H1 (cell line): ENCODE results near the gene RTTN. TPM values are rescaled to one million over a fixed set of nuclear protein-coding genes. Genes with fewer than 3 reads are reported as not detected.

Source experiments
- CTCF ChIA-PET: fragments of 300-600 bp; sonication (Branson Sonifier 250); formaldehyde crosslinking; loops from one replicate; lab custom pipeline; 2021; ENCODE audit not compliant: partially characterized antibody; lab: Charles Lee
- POLR2A ChIA-PET: fragments of 300-600 bp; sonication (Branson Sonifier 250); formaldehyde crosslinking; loops from one replicate; lab custom pipeline; 2021; ENCODE audit warnings: inconsistent platforms; ENCODE audit not compliant: partially characterized antibody; lab: Charles Lee
- DNase-seq, 2 experiments: peaks; one replicate each; pipeline versions ENCODE4 v3.0.0 to v3.0.0-alpha.2; 2010 to 2022; ENCODE audit warnings: low spot score in 2 of 2, low read depth in 1 of 2, mixed read lengths in 1 of 2
- FAIRE-seq: peaks from 2 replicates; lab custom pipeline; 2011; peaks lifted over from hg19 to GRCh38; lab: Jason Lieb, UNC
- H2AFZ ChIP-seq: 2 replicates; pipeline ENCODE4 v1.8.1; 2012; ENCODE audit warnings: low read length, inconsistent platforms
- H2AK5ac ChIP-seq: 2 replicates; pipeline ENCODE4 v1.6.1; 2013; ENCODE audit warnings: low read depth, low read length
- H2BK120ac ChIP-seq: replicated peaks from 2 replicates; pipeline ENCODE3; 2013; ENCODE audit warnings: low read depth, low read length, inconsistent platforms
- H2BK12ac ChIP-seq: 2 replicates; pipeline ENCODE4 v1.6.1; 2013; ENCODE audit warnings: low read depth, low read length
- H2BK15ac ChIP-seq: 2 replicates; pipeline ENCODE4 v1.6.1; 2013; ENCODE audit warnings: low read length
- H2BK20ac ChIP-seq: 2 replicates; pipeline ENCODE4 v1.6.1; 2013; ENCODE audit warnings: low read length
- H2BK5ac ChIP-seq: 2 replicates; pipeline ENCODE4 v1.6.1; 2013; ENCODE audit warnings: low read depth, low read length
- H3K14ac ChIP-seq: 2 replicates; pipeline ENCODE4 v1.6.1; 2013; ENCODE audit warnings: inconsistent platforms; ENCODE audit not compliant: insufficient read length
- H3K18ac ChIP-seq: 2 replicates; pipeline ENCODE4 v1.6.1; 2013; ENCODE audit warnings: low read length; ENCODE audit errors: extremely low read depth
- H3K23ac ChIP-seq: 2 replicates; pipeline ENCODE4 v1.6.1; 2013; ENCODE audit warnings: inconsistent platforms; ENCODE audit not compliant: insufficient read length
- H3K23me2 ChIP-seq: 2 replicates; pipeline ENCODE4 v1.6.1; 2013; ENCODE audit warnings: low read depth, low read length
- H3K27ac ChIP-seq: 2 replicates; pipeline ENCODE4 v1.6.1; 2011; ENCODE audit warnings: low read depth, low read length, inconsistent platforms
- H3K27me3 ChIP-seq, 4 experiments: replicated peaks in 1 of 4; 1 replicate in 1 of 4; 2 replicates in 3 of 4; pipeline versions ENCODE4 v1.6.1 to v1.8.1; 2011 to 2013; ENCODE audit warnings: low read length in 3 of 4, mild to moderate bottlenecking in 3 of 4, inconsistent platforms in 2 of 4, mixed read lengths in 2 of 4, moderate library complexity in 1 of 4; ENCODE audit not compliant: control insufficient read depth in 3 of 4, insufficient read depth in 3 of 4; ENCODE audit errors: extremely low read depth in 1 of 4
- H3K36me3 ChIP-seq, 4 experiments: 2 replicates each; pipeline versions ENCODE4 v1.6.1 to v1.8.1; 2011 to 2013; ENCODE audit warnings: mild to moderate bottlenecking in 4 of 4, low read length in 3 of 4, moderate library complexity in 2 of 4, control low read depth in 1 of 4, inconsistent platforms in 1 of 4; ENCODE audit not compliant: insufficient read depth in 4 of 4, control insufficient read depth in 2 of 4
- H3K4ac ChIP-seq: replicated peaks from 2 replicates; pipeline ENCODE3; 2013; ENCODE audit warnings: low read length, low read depth, mixed read lengths, inconsistent platforms; ENCODE audit not compliant: insufficient read length
- H3K4me1 ChIP-seq, 4 experiments: replicated peaks in 1 of 4; 1 replicate in 1 of 4; 2 replicates in 3 of 4; pipeline versions ENCODE4 v1.6.1 to v1.8.1; 2011 to 2013; ENCODE audit warnings: low read length in 3 of 4, inconsistent platforms in 2 of 4, mixed read lengths in 1 of 4; ENCODE audit not compliant: insufficient read depth in 4 of 4, control insufficient read depth in 3 of 4
- H3K4me2 ChIP-seq, 2 experiments: 2 replicates each; pipeline versions ENCODE4 v1.6.1 to v1.8.1; 2011 to 2013; ENCODE audit warnings: low read depth in 2 of 2, low read length in 2 of 2, control low read depth in 1 of 2, inconsistent platforms in 1 of 2, mild to moderate bottlenecking in 1 of 2; ENCODE audit not compliant: insufficient read depth in 1 of 2
- H3K4me3 ChIP-seq, 4 experiments: fragments of 200-600, 300-600 bp in 1 of 4; sonication (generic), shearing (Covaris generic), sonication (Bioruptor Twin) in 1 of 4; 2 replicates each; pipeline versions ENCODE4 v1.5.1 to v1.8.1; 2011 to 2016; ENCODE audit warnings: low read length in 4 of 4, low read depth in 3 of 4, control low read depth in 2 of 4, inconsistent platforms in 2 of 4, mild to moderate bottlenecking in 2 of 4, mixed read lengths in 1 of 4, moderate library complexity in 1 of 4; ENCODE audit not compliant: insufficient read depth in 2 of 4; ENCODE audit errors: extremely low read depth in 1 of 4
- H3K56ac ChIP-seq: replicated peaks from 2 replicates; pipeline ENCODE3; 2013; ENCODE audit warnings: low read depth, mild to moderate bottlenecking, mixed read lengths, low read length, inconsistent platforms; ENCODE audit not compliant: insufficient read length
- H3K79me1 ChIP-seq: 2 replicates; pipeline ENCODE4 v1.6.1; 2013; ENCODE audit warnings: low read depth, low read length, control low read depth
- H3K79me2 ChIP-seq, 2 experiments: 2 replicates each; pipeline versions ENCODE4 v1.6.1 to v1.8.1; 2012 to 2013; ENCODE audit warnings: low read length in 2 of 2, mild to moderate bottlenecking in 2 of 2, inconsistent platforms in 1 of 2; ENCODE audit not compliant: insufficient read depth in 2 of 2, control insufficient read depth in 1 of 2
- H3K9ac ChIP-seq, 4 experiments: replicated peaks in 1 of 4; 1 replicate in 1 of 4; 2 replicates in 3 of 4; pipeline versions ENCODE4 v1.6.1 to v1.8.1; 2011 to 2013; ENCODE audit warnings: low read depth in 3 of 4, low read length in 3 of 4, control low read depth in 2 of 4, mild to moderate bottlenecking in 2 of 4, moderate library complexity in 2 of 4, inconsistent platforms in 1 of 4; ENCODE audit errors: extremely low read depth in 1 of 4
- H3K9me3 ChIP-seq, 2 experiments: 2 replicates each; pipeline versions ENCODE4 v1.6.1 to v1.8.1; 2012 to 2013; ENCODE audit warnings: mild to moderate bottlenecking in 2 of 2, moderate library complexity in 2 of 2, control low read depth in 1 of 2, inconsistent platforms in 1 of 2, low read depth in 1 of 2, low read length in 1 of 2, mixed read lengths in 1 of 2; ENCODE audit not compliant: insufficient read depth in 2 of 2
- H4K20me1 ChIP-seq, 2 experiments: replicated peaks in 1 of 2; 2 replicates each; pipeline versions ENCODE3 to v1.8.1; 2011 to 2013; ENCODE audit warnings: inconsistent platforms in 2 of 2, low read length in 2 of 2, mild to moderate bottlenecking in 1 of 2; ENCODE audit not compliant: insufficient read depth in 2 of 2, control insufficient read depth in 1 of 2
- H4K5ac ChIP-seq: 2 replicates; pipeline ENCODE4 v1.6.1; 2013; ENCODE audit warnings: low read length, low read depth, mixed read lengths, inconsistent platforms; ENCODE audit not compliant: insufficient read length
- H4K8ac ChIP-seq: 2 replicates; pipeline ENCODE4 v1.8.0; 2013; ENCODE audit warnings: mild to moderate bottlenecking, moderate library complexity, low read length, inconsistent platforms; ENCODE audit not compliant: insufficient read depth; ENCODE audit errors: extremely low read depth
- H4K91ac ChIP-seq: replicated peaks from 2 replicates; pipeline ENCODE3; 2013; ENCODE audit warnings: low read length, mixed read lengths, inconsistent platforms; ENCODE audit not compliant: insufficient read length
- BRCA1 ChIP-seq: IDR thresholded peaks from 2 replicates; pipeline ENCODE4 v1.6.1; 2012; ENCODE audit warnings: low read depth, low read length, improper control_type of control experiment
- PHF8 ChIP-seq: fragments of 200-600 bp; sonication (generic); conservative IDR thresholded peaks from 2 replicates; pipeline ENCODE4 v1.7.1; 2012; ENCODE audit warnings: low read depth, mild to moderate bottlenecking, inconsistent platforms, low read length, moderate library complexity
- WGBS, 2 experiments: shearing (Covaris generic) in 1 of 2; methylation state at CpG; one replicate each; pipeline versions ENCODE4 v1.1.6 to v1.1.7; 2013 to 2015; ENCODE audit warnings: low lambda C conversion rate in 2 of 2, mixed read lengths in 2 of 2, inconsistent platforms in 1 of 2, low coverage in 1 of 2, missing lambda C conversion rate in 1 of 2; ENCODE audit not compliant: insufficient replicate concordance in 2 of 2, insufficient coverage in 1 of 2, insufficient read length in 1 of 2; ENCODE audit errors: extremely low coverage in 1 of 2, missing lambda C conversion rate in 1 of 2; 5-methylcytosine and 5-hydroxymethylcytosine counted together
- polyA plus RNA-seq, 7 experiments: library from polyadenylated mRNA; depleted of rRNA in 3 of 7; stranded (reverse) in 5 of 7; unstranded in 2 of 7; fragments of >200 nt in 5 of 7; fragments of 200-250 nt in 2 of 7; gene quantifications; 1 replicate in 5 of 7; 2 replicates in 1 of 7; 4 replicates in 1 of 7; pipeline versions ENCODE4 v1.2.1 to v1.2.3, GENCODE V29; 2011 to 2013; ENCODE audit warnings: missing spikeins in 2 of 7, mixed read lengths in 2 of 7
- total RNA-seq: library from RNA; stranded (reverse); fragmentation: NEBNext Ultra II Directional; extraction: Animal tissue kit (Norgen Biotek cat#: 25700); gene quantifications from 2 replicates; pipeline ENCODE4 v1.2.1, GENCODE V29; 2021

RTTN gene
- total and polyA plus RNA-seq, 2 of the 8 experiments (the other 6 are each of a cell fraction or from before 2014, with no cell fraction given): 9.1 to 21.4 TPM

GRCh38 chr18:69958422-69958821 lies 247.1 kb downstream of the RTTN start:
- ChIA-PET POLR2A (no interaction called here), CTCF (interaction anchor here (0.7 to 3.0 kb wide), 7 partner anchors 12 to 119 kb away, joined by 3 to 12 read pairs (median 3); partner anchors contain the start of gene CD226)
- Histone ChIP-seq H4K91ac (no peak overlapping the region), H3K79me1 (no peaks in the 10 kb centered on the region), H3K4ac (no peak overlapping the region), H3K56ac (no peak overlapping the region), H3K27me3 (no peaks in the 10 kb centered on the region), H3K23me2 (no peaks in the 10 kb centered on the region), H3K9ac (no peak overlapping the region), H3K79me2 (no peaks in the 10 kb centered on the region), H2AFZ (no peak overlapping the region), H3K18ac (no peak overlapping the region), H2BK12ac (no peak overlapping the region), H4K20me1 (no peaks in the 10 kb centered on the region), H3K9me3 (no peaks in the 10 kb centered on the region), H3K23ac (no peak overlapping the region), H3K4me1 (0 out of 7 replicates have a peak, but pooled peaks cover 0 to 2% (median 0%) of the 10 kb centered on the region in 4 experiments), H4K5ac (no peak overlapping the region), H2BK20ac (no peak overlapping the region), H3K36me3 (no peaks in the 10 kb centered on the region), H4K8ac (no peak overlapping the region; the same call in 1 of the 2 replicates), H2BK120ac (no peak overlapping the region), H2BK5ac (no peak overlapping the region), H3K14ac (no peak overlapping the region), H3K4me3 (no peak overlapping the region), H2AK5ac (no peak overlapping the region), H3K27ac (no peak overlapping the region), H2BK15ac (no peak overlapping the region), H3K4me2 (no peak overlapping the region)
- DNase-seq (no peak), FAIRE-seq (no peak)
- TF ChIP-seq BRCA1 (no peak), PHF8 (no peak)
- 92% methylated on average over 5 of the region's 5 CpGs; no CpG with 5 or more reads in 1 of the 2 experiments for WGBS, 2 experiments
